ENCODE measurements around the gene SLIT3.

SLIT3 gene

DNA sequence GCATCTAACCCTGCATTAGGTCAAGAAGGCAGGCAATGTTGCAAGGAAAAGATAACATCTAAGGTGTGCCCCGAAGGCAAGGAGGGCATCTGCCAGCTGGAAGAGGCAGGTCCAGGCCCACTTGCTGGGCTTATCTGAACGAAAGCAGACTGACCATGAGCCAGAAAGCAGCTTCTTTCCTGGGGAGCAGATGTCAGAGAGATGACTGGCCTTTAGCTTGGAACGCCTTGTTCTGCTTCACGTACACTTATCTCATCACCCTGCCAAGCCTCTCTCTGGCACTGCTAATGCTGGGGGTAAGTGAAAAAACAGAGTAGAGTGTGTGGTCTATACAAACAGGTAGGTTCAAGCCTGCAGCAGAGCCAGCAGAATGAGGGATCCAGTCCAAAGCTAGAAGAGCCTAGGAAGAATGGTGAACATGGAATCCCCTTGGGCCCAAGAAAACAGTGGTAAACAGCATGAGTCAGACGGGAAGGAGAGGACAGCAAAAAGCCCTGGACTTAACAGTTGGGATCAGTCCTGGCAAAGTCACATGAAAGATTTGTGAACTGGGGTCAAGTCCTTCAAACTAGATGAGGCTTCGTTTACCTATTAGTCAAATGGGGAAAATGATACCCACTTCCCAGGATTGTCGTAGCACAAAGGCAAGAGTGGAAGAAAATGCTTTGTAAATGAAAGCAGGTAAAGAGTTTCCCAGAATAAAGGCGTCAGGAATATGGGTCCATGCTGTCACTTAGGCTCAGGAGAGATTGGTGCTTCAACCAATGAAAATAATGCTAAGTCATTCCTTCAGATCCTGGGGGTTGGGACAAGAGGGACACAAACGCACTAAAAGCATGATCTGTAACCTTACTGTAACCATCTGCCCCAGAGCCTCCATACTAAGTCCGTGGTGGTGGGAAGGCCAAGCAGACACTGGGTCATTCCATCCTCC lies 200.9 kb downstream of the SLIT3 start:
- no peak for DNase-seq

DNA sequence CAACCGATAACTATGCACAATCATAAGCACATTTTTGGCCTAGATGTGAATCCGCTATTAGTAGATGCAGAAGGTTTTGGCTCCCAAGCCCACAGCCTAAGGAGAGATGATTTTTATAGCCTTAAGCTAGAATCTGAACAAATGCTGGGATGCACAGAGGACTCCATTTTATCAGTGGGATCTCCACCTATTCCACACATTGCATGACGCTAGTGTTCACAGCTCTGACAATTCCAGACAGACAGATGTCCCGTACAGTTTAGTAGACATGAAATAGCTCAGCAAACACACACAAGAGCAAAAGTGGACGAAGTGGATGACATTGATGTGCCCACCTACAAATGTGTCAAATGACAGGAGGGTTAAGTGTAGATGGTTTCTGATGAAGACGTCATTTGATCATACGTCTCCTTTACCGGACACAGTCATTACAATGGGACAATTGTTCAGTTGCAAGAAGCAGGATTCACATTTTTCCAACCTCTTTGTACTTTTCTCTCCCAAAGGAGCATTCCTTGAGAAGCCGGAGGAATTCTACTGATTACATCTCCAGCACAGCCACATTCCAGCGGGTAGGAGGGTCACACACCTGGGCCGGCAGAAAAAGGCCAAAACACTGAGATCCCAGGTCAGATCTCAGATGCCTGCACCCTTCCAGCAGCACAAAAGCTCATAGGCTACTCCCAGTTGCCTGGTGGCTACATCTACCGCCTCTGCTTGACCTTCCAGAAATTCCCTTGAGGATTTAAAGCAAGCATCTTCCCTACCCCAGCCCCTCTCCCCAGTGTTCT lies 202.4 kb downstream of the SLIT3 start:
- DNase-seq = no peak

- DNase-seq = no peak
These were observed 203.3 kb downstream of the SLIT3 start for GRCh38 chr5:169097374-169098326.

- DNase-seq = no peak
These were observed 205.0 kb downstream of the SLIT3 start for GRCh38 chr5:169095976-169096375.

DNA sequence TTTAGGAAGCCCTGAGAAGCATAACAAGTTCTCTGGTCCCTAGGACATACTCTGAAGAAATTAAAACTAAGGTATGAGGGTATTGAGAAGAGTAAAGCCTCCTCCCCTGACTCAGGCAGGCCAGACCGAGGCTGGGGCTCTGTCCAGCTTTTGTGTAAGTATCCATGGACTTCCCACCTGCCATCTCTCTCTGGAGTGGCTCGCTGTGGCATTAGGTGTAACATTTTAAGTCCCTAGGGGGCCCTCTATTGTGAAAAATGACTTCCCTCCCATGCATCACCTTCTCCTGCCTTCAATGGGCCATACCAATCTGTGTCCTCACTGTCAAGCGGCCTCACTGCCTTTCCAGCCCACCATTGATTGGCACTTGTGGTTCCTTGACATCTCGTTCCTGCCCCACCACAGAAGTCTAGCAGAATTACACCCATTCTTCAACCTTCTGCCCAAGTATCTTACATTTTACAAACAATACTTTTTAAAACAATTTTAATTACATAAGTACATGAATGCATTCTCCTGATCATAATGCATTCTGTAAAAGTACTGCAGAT lies 205.5 kb downstream of the SLIT3 start:
- DNase-seq = no peak

DNA sequence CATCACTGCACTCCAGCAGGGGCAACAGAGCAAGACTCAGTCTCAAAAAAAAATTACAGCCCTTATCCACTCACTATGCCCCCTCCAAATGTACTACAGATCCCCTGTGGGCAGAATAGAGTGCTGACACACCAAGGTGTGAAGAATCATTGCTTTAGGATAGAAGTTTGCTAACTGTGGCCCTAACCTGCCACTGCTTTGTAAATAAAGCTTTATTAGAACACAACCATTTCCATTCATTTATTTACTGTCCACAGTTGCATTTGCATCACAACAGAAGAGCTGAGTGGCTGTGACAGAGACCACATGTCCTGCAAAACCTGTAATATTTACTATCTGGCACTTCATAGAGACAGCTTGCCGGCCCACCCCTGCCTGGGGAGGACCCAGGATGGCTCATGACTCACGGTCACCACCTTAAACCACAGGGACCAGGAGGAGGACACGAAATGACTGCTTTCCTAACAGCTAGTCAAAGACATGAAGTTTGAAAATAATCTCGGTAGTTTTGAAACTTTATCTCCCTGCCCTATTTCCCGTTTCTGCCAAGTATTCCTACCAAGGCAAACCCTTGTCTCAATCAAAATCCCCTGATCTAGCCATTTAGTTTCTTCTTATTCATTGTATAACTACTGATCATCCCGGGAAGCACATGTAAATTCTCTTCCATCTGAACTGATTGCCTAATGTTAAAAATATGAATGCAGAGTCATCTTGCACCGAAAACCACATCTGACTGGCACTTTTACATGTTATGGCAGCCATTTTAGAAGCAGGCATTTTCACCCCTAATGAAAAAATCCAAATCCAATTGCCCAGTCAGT lies 206.1 kb downstream of the SLIT3 start:
- DNase-seq = no peak

DNA sequence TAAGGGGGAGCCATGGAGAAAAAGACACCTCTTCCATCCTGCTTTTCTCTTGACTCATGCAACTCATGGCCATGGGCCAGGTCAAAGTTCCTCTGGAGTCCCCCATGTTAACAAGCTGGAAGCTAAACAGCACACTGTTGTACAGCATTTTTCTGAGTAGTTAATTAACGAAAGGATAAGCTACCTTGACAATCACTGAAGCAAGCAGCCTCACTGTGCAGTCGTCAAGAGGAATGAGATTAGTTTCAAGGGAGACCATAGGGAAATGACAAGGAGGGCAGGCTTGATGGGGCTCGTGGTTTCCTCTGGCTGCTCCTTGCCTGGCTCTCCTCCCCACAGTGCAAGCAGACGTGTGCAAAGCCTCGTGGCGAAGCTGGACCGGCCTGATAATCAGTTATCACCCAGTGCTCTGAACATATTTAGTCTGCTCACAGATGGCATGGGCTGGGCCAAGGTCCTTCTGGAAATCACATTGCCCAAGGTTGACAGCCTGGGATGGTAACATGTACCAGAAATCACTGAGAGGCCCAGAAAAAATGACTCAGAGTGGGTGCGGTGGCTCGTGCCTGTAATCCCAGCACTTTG lies 209.5 kb downstream of the SLIT3 start:
- no peak for DNase-seq

DNA sequence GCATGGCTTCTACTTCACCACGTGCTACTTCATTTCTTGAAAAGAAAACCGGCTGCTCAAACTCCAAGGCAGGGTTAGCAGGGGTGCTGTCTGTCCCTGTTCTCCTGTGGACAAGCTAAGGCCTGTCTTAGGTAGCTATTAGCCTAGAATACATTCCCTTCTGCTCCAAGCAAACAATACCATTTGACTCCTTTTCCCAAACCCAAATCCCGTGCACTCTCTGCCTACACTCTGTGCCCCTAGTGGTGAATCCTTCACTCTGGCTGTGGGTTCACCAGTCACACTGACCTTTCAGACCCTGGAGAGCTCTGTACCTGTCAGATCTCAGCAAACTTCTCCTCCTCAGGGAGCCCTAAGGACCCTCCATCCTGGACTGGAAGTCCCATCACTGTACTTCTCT lies 211.6 kb downstream of the SLIT3 start:
- no peak for DNase-seq

- DNase-seq = no peak
These were observed 212.8 kb downstream of the SLIT3 start for GRCh38 chr5:169088028-169088725.

DNA sequence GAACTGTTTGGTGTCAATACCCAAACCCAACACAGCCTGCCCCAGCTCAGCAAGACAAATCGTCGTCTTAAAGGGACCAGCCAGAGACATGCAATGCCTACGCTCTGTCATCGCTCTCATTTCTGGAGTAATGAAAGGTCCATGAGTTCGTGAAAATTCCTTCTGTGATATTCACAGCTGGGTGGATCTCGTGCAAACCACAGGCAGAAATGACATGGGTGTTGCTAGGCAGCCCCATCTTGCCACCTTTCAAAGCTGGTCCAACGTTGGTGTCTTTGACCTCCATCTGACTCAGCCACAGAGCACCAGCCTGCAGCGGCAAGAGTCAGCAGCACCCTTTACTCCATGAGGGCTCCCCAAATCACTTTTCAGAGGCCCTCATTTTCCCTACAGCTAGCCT lies 215.3 kb downstream of the SLIT3 start:
- DNase-seq = no peak

DNA sequence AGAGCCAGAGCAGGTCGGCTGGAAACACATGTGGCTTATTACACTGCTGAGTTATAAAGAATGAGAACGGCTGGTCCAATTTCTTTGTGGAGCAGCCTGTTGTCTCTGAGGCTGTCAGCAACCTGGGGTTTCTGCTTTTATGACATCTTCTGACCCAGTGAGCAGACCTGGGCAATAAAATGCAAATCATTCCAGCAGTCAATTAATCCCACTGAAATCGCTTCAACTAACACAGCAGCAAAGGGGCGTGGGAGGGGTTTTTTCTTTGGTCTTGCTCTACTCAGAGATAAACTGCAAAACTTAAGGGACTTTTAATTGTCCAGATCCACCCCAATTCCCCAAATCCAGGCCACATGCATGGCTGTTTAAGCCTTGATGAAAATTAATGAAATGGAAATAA lies 215.7 kb downstream of the SLIT3 start:
- no peak for DNase-seq

DNA sequence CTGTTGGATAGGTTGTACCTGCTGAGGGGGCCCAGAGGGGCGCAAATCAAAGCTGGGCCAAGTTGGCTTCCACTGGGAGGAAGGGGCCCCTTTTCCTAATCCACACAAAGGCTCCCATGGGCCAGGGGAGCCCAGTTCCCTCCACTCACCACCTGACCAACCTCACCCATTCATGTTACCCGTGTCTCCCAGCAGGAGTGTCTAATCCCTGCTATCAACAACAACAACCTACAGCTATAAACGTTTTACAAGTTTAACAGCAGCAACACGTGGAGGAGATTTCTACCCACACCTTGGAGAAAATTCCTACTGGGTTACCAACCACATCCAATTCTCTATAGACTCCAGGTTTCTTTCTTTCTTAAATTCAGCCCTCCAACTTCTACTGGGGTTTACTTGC lies 216.2 kb downstream of the SLIT3 start:
- DNase-seq = no peak

- no peak for DNase-seq
These were observed 217.4 kb downstream of the SLIT3 start for GRCh38 chr5:169083394-169084018.

DNA sequence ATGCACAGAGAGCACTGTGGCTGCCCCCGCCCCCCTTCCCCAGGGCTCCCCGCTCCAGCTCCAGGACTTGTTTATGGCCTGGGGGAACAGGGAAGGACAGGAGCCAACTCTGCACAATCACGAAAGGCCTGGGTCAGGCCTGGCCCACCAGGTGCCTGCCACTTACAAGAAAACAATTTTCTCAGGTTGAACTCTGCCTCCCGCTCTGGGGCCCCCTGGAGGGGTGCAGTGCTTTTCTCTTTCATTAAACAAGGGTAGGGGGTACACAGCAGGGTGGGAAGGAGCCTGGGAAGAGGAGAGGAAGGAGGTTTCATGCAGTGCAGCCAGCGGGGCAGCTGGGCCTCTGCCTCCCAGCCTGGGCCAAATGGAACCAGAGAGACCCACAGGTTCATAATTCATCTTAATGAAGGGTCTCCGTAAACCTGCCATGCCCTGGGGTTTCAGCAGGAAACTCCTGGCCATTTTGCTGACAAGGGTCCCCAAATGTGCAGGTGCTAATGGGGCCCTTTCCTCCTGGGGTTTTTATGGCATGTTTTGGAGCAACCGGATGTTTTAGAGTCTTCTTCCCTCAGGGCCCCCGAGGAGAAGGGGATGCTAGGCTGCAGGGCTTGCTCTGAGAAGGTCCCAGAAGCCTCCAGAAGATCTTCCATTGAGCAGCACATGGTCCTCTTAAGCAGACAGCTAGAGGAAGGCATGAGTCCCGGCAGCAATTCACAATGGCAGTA lies 219.8 kb downstream of the SLIT3 start:
- no peak for DNase-seq

GRCh38 chr5:169080448-169080911 lies 220.5 kb downstream of the SLIT3 start:
- DNase-seq = no peak

DNA sequence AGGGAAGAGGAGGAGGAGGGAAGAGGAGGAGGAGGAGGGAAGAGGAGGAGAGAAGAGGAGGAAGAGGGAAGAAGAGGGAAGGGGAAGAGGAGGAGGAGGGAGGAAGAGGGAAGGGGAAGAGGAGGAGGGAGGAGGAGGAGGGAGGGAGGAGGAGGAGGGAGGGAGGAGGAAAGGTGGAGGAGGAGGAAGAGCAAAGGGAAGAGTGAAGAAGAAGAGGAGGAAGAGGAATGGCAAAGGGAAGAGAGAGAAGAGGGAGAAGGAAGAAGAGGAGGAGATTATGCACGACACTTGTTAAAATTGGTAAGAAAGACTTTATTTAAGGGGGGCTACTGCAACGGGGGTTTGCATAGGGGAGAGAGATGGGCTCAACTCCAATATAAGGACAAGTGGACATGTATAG lies 221.2 kb downstream of the SLIT3 start:
- no peak for DNase-seq

DNA sequence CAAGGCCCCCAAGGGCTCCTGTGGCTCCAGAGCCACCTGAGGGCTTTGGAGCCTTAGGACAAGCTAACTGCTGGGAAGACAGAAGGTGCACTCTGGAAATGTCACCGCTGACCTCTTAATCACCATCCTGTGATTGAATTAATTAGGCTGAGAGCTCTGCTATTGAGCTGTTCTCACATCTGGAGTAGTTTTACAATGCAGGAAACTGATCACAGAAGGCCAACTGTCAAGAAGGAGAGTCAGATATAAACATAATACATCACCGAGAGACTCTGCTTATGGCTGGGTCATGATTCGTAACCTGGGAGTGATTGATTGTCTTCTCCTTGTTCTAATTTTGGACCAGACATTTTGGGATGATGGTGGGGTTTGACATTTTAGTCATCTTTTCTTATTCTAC lies 226.1 kb downstream of the SLIT3 start:
- DNase-seq = no peak

DNA sequence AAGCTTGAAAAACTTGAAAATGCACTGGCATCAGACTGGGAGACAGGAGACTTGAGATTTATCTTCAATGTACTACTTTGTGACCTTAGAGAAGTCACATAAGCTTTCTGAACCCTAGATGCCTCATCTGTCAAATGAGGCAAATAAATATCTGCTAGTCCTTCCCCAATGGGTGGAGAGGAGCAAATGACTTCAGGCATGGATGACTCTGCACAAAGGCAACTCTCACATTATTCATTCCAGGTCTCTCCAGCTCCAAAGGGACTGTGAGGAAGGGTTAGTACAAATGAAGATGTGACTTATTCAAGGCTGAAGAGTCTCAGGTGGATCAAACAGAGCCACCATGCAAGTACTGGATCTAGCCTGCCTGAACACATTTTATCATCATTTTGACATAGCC lies 228.7 kb downstream of the SLIT3 start:
- no peak for DNase-seq

DNA sequence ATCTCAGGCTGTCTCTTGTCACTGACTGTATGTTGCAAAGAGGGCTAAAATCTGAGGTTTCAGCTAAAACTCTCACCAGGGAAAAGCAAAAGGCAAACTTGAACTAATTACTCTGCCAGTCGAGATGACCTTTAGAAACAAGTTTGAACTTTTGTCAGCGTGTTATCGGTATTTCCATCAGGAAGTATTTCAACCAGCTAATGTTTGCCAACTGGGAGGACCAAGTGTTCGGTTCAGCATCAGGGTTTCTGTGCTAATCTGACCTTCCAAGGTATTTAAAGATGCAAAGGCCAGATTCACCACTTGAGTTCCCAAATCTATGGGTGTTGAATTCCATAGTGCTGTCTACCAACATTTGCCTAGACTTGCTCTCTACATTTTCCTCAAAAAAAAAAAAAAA lies 230.5 kb downstream of the SLIT3 start:
- no peak for DNase-seq

All from RPMI8226 (cell line).